MCF 10A (cell line): ENCODE data around the gene SEM1. TPM values are rescaled to one million over a fixed set of nuclear protein-coding genes. Genes with fewer than 3 reads are reported as not detected.
"Not testable (repeated sequence)": the region's sequence is repeated elsewhere in the genome, so short reads cannot be mapped to it uniquely, and the experiment has no call there.

Source experiments
- Bru-seq: library from RNA; stranded (reverse); fragments of 400-500 nt; gene quantifications from one replicate; lab custom pipeline; 2021; lab: Mats Ljungman, UMichigan
- BruChase-seq, 2 experiments: library from RNA; stranded (reverse); fragments of 400-500 nt; gene quantifications; one replicate each; lab custom pipeline; 2021; lab: Mats Ljungman, UMichigan
- BruUV-seq: library from RNA; stranded (reverse); fragments of 400-500 nt; replicated peaks from 2 replicates; lab custom pipeline; 2021; lab: Mats Ljungman, UMichigan
- CTCF ChIA-PET: fragments of 300-600 bp; sonication (Branson Sonifier 250); formaldehyde crosslinking; extraction: SDS; loops from one replicate; lab custom pipeline; 2021; ENCODE audit warnings: antibody characterized with exemption, inconsistent platforms; lab: Yijun Ruan, JAX
- POLR2A ChIA-PET: fragments of 300-600, 350-650 bp; sonication (Branson Sonifier 250); formaldehyde crosslinking; extraction: SDS; loops from one replicate; lab custom pipeline; 2020; ENCODE audit warnings: antibody characterized with exemption, inconsistent platforms; lab: Yijun Ruan, JAX
- DNase-seq: peaks from one replicate; pipeline ENCODE4 v3.0.0-alpha.2; 2018; ENCODE audit not compliant: unreplicated experiment
- H3K27ac Mint-ChIP-seq: one replicate; pipeline ENCODE4 v1.8.0; 2022; ENCODE audit warnings: mild to moderate bottlenecking, low read depth, mixed read lengths; ENCODE audit not compliant: unreplicated experiment
- H3K27me3 Mint-ChIP-seq: one replicate; pipeline ENCODE4 v1.8.0; 2022; ENCODE audit warnings: mixed read lengths; ENCODE audit not compliant: insufficient read depth, unreplicated experiment
- H3K36me3 Mint-ChIP-seq: one replicate; pipeline ENCODE4 v1.8.0; 2022; ENCODE audit warnings: mild to moderate bottlenecking, moderate library complexity, mixed read lengths; ENCODE audit not compliant: insufficient read depth, unreplicated experiment
- H3K4me1 Mint-ChIP-seq: one replicate; pipeline ENCODE4 v1.8.0; 2022; ENCODE audit warnings: mixed read lengths; ENCODE audit not compliant: insufficient read depth, unreplicated experiment
- H3K4me3 Mint-ChIP-seq: one replicate; pipeline ENCODE4 v1.8.0; 2022; ENCODE audit warnings: mild to moderate bottlenecking, moderate library complexity, mixed read lengths; ENCODE audit not compliant: unreplicated experiment
- H3K9me3 Mint-ChIP-seq: one replicate; pipeline ENCODE4 v1.8.0; 2022; ENCODE audit warnings: mixed read lengths; ENCODE audit not compliant: unreplicated experiment
- CTCF ChIP-seq: fragments of 200-600 bp; IDR thresholded peaks from one replicate; pipeline ENCODE4 v1.8.0; 2022; ENCODE audit warnings: antibody characterized with exemption, mild to moderate bottlenecking; ENCODE audit not compliant: unreplicated experiment
- intact Hi-C: fragments of 100-400 bp; cut with micrococcal nuclease; formaldehyde crosslinking; loops from 2 replicates; pipeline ENCODE4 v1.14.1; 2022
- long read RNA-seq: library from polyadenylated mRNA; stranded (forward); transcript quantifications from one replicate; pipeline ENCODE4 v2.0.0, GENCODE V29; 2022
- total RNA-seq: library from RNA; stranded (reverse); gene quantifications from 2 replicates; pipeline ENCODE4 v1.2.3, GENCODE V29; 2022

The SEM1 gene
- 70.3 and 80.2 TPM in 2 replicates for total RNA-seq
- percentile 63 among the genes with signal in this experiment for Bru-seq, nascent RNA
- BruChase-seq, experiment 1, labeled RNA remaining after a 6-hour chase: percentile 69 among the genes with signal in this experiment
- BruChase-seq, experiment 2, labeled RNA remaining after a 2-hour chase: percentile 71 among the genes with signal in this experiment
- long read RNA-seq, transcript SEM1-201 (3 exons, 1,314 nt): major isoform, 396 of 422 reads
- long read RNA-seq, partial matches to known transcripts: 0 of 422 reads
- long read RNA-seq, other reads (novel, unspliced or antisense): 22 of 422 reads

- Mint-ChIP-seq H3K27ac (peak within 1 kb of the TSS; percentile 99), H3K27me3 (no peaks in the 10 kb centered on the region), H3K36me3 (peaks cover 8% of the 10 kb centered on the region), H3K9me3 (peaks cover 7% of the 10 kb centered on the region), H3K4me1 (peaks cover 10% of the 10 kb centered on the region), H3K4me3 (peak within 1 kb of the TSS; percentile 92)
- POLR2A ChIA-PET: interaction anchor here (0.7 to 1.8 kb wide), 3 partner anchors 9 to 402 kb away, joined by 3 to 7 read pairs (median 3); no protein-coding TSS in a partner anchor
- TSS peak; percentile 59 for BruUV-seq
- TF ChIP-seq CTCF: no peak
- intact Hi-C loops: loop anchor here (5.0 kb wide), 3 partner anchors 162 to 318 kb away; no protein-coding TSS in a partner anchor
- CTCF ChIA-PET: interaction anchor here (0.6 kb wide), 1 partner anchor 108 kb away, joined by 3 read pairs; no protein-coding TSS in a partner anchor
- peak; percentile 86 for DNase-seq
Measured at GRCh38 chr7:96709381-96710228, at the start of gene SEM1. Gene SEM1, minus strand, starts transcription at chr7:96709846. Its CDS starts 83 bp downstream, at chr7:96709763.

- H3K36me3 Mint-ChIP-seq: not testable (repeated sequence)
Measured at GRCh38 chr7:96757880-96758279, 48.2 kb upstream of the SEM1 start.

GRCh38 chr7:96747418-96747940 lies 37.8 kb upstream of the SEM1 start:
- no peak for TF ChIP-seq CTCF
- H3K27ac Mint-ChIP-seq: no peak overlapping the region
- peaks cover 4% of the 10 kb centered on the region for H3K36me3 Mint-ChIP-seq
- no peak for DNase-seq
- intact Hi-C loops: no loop called here
- H3K9me3 Mint-ChIP-seq: no peaks in the 10 kb centered on the region
- ChIA-PET POLR2A (no interaction called here), CTCF (no interaction called here)
- no TSS peak for BruUV-seq
- peaks cover 48% of the 10 kb centered on the region for H3K27me3 Mint-ChIP-seq
- no peak overlapping the region for H3K4me3 Mint-ChIP-seq
- H3K4me1 Mint-ChIP-seq: no peaks in the 10 kb centered on the region

More at GRCh38 chr7:96757880-96758279, 48.2 kb upstream of the SEM1 start:
- POLR2A ChIA-PET, H3K4me1 Mint-ChIP-seq, CTCF ChIA-PET, H3K9me3 Mint-ChIP-seq, H3K4me3 Mint-ChIP-seq, BruUV-seq, DNase-seq, intact Hi-C loops, H3K27ac Mint-ChIP-seq: not testable (repeated sequence)
- peaks cover 95% of the 10 kb centered on the region for H3K27me3 Mint-ChIP-seq

GRCh38 chr7:96740130-96740529 lies 30.5 kb upstream of the SEM1 start:
- POLR2A ChIA-PET: no interaction called here
- Mint-ChIP-seq H3K4me3 (no peak overlapping the region), H3K9me3 (no peaks in the 10 kb centered on the region), H3K4me1 (no peaks in the 10 kb centered on the region), H3K27me3 (peaks cover 23% of the 10 kb centered on the region), H3K36me3 (no peaks in the 10 kb centered on the region), H3K27ac (no peak overlapping the region)
- no TSS peak for BruUV-seq
- CTCF ChIA-PET: interaction anchor here (0.6 to 0.9 kb wide), 2 partner anchors 325 to 558 kb away, joined by 5 read pairs; no protein-coding TSS in a partner anchor
- intact Hi-C loops: no loop called here
- TF ChIP-seq CTCF: no peak
- DNase-seq: no peak
